GM12874 (cell line): ENCODE results near the gene RIT1.

ENCODE experiments used
- TF ChIP-seq, protein P1 (sequence below): IDR thresholded peaks from 2 replicates; pipeline ENCODE4 v1.5.1; 2011; ENCODE audit warnings: low read depth, mild to moderate bottlenecking, control low read depth, low read length, moderate library complexity; ENCODE audit not compliant: insufficient read depth

Gene RIT1

GRCh38 chr1:155859881-155860871 lies 51.0 kb downstream of the RIT1 start:
- TF ChIP-seq, protein P1, sequence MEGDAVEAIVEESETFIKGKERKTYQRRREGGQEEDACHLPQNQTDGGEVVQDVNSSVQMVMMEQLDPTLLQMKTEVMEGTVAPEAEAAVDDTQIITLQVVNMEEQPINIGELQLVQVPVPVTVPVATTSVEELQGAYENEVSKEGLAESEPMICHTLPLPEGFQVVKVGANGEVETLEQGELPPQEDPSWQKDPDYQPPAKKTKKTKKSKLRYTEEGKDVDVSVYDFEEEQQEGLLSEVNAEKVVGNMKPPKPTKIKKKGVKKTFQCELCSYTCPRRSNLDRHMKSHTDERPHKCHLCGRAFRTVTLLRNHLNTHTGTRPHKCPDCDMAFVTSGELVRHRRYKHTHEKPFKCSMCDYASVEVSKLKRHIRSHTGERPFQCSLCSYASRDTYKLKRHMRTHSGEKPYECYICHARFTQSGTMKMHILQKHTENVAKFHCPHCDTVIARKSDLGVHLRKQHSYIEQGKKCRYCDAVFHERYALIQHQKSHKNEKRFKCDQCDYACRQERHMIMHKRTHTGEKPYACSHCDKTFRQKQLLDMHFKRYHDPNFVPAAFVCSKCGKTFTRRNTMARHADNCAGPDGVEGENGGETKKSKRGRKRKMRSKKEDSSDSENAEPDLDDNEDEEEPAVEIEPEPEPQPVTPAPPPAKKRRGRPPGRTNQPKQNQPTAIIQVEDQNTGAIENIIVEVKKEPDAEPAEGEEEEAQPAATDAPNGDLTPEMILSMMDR = no peak

- TF ChIP-seq, protein P1 = no peak
These were observed 51.8 kb downstream of the RIT1 start, which contains the start of gene SYT11 for GRCh38 chr1:155859234-155859829. Gene SYT11, plus strand, starts transcription at chr1:155859567. Its CDS starts 195 bp downstream, at chr1:155859762.

DNA sequence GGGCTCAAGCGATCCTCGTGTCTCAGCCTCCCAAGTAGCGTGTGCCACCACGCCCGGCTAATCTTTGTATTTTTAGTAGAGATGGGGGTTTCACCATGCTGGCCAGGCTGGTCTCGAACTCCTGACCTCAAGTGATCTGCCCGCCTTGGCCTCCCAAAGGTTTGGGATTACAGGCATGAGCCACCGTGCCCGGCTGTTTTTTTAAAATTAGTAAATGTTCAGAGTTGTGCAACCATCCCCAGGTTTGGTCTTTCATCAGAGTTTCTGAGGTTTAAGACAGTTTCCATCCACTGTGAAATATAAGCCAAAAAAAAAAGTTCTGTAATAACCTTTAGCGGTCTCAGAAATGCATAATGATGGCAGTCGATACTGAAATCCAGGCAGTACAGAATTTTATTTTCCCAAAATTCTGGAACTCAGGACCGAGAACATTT lies 52.3 kb downstream of the RIT1 start:
- TF ChIP-seq, protein P1 = no peak

GRCh38 chr1:155856975-155857930 lies 53.9 kb downstream of the RIT1 start, which contains the start of gene GON4L:
Gene GON4L, minus strand, starts transcription at chr1:155857214. Its CDS starts 3,434 bp downstream, at chr1:155853780.
- TF ChIP-seq, protein P1 = no peak

DNA sequence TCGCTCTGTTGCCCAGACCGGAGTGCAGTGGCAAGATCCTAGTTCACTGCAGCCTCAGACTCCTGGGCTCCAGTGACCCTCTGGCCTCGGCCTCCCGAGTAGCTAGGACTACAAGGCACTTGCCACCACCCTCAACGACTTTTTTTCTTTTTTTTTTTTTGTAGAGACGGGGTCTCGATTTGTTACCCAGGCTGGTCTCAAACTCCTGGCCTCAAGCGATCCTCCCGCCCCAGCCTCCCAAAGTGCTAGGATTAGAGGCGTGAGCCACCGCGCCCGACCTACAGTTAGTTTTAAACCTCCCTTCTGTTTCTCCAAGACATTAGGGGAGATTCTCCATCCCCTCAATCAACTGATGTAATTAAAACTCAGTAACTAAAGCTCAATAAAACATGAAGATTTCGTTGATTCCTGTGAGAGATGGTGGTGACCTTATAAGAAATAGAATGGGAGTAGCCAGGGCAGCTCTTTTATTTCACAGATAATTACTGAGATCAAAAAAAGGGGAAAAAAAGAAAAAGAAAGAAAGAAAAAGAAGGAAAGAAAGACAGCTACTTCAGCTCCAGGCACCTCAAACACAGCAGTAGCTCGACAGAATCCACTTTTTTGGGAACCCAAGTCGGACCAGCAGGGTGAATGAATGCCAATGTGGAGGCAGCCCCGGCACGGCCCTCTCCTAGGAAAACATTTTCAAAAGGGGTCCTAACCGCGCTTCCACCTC lies 54.7 kb downstream of the RIT1 start:
- TF ChIP-seq, protein P1 = no peak

DNA sequence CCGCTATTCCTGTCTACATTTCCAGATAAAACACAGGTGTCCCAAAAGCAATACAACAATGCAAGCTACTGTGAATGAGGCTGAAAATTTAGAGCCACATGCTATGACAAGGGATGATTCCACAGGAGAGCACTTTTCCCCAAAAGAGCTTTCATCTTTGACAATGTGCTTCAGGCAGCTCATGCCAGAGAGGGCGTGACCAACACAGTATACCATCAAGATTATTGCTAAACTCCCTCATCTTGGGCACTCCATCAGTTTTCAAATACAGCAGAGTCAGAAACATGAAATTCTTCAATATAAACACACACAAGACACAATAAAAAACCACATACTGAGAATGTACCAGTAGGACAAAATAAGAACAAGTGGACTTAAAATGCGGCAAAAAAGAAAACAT lies 60.8 kb downstream of the RIT1 start:
- TF ChIP-seq, protein P1 = no peak
